ENCODE results near the gene LCP2.

- TF ChIP-seq, protein P1, sequence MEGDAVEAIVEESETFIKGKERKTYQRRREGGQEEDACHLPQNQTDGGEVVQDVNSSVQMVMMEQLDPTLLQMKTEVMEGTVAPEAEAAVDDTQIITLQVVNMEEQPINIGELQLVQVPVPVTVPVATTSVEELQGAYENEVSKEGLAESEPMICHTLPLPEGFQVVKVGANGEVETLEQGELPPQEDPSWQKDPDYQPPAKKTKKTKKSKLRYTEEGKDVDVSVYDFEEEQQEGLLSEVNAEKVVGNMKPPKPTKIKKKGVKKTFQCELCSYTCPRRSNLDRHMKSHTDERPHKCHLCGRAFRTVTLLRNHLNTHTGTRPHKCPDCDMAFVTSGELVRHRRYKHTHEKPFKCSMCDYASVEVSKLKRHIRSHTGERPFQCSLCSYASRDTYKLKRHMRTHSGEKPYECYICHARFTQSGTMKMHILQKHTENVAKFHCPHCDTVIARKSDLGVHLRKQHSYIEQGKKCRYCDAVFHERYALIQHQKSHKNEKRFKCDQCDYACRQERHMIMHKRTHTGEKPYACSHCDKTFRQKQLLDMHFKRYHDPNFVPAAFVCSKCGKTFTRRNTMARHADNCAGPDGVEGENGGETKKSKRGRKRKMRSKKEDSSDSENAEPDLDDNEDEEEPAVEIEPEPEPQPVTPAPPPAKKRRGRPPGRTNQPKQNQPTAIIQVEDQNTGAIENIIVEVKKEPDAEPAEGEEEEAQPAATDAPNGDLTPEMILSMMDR (conservative IDR thresholded peaks at IDR 0.05), result no peak
- TF ChIP-seq EZH2 (IDR thresholded peaks at IDR 0.05; ENCODE audit: low read depth), result no peak
These were observed 34.5 kb upstream of the LCP2 start for GRCh38 chr5:170332058-170332457.
